Nephron (organoid): ENCODE data around the gene AMN.

Experiments used
- H3K27ac Mint-ChIP-seq, 3 experiments: 2 replicates each; pipeline ENCODE4 v1.8.0; 2020; ENCODE audit warnings: mixed read lengths in 3 of 3, mild to moderate bottlenecking in 2 of 3, moderate library complexity in 1 of 3
- H3K27me3 Mint-ChIP-seq: 2 replicates; pipeline ENCODE4 v1.8.0; 2021; ENCODE audit warnings: low read depth, mild to moderate bottlenecking, moderate library complexity, mixed read lengths
- H3K36me3 Mint-ChIP-seq: 2 replicates; pipeline ENCODE4 v1.8.0; 2020; ENCODE audit warnings: low read depth, mixed read lengths
- H3K4me1 Mint-ChIP-seq: 2 replicates; pipeline ENCODE4 v1.8.0; 2020; ENCODE audit warnings: mixed read lengths
- H3K4me3 Mint-ChIP-seq, 3 experiments: 2 replicates each; pipeline ENCODE4 v1.8.0; 2020; ENCODE audit warnings: mild to moderate bottlenecking in 3 of 3, mixed read lengths in 3 of 3, moderate library complexity in 2 of 3
- H3K9me3 Mint-ChIP-seq: 2 replicates; pipeline ENCODE4 v1.8.0; 2020; ENCODE audit warnings: mixed read lengths
- CTCF ChIP-seq, 3 experiments: fragments of 200-600 bp; sonication (generic); IDR thresholded peaks; one replicate each; pipeline ENCODE4 v1.5.0; 2021; ENCODE audit warnings: antibody characterized with exemption in 3 of 3; ENCODE audit not compliant: unreplicated experiment in 3 of 3

The AMN gene

DNA sequence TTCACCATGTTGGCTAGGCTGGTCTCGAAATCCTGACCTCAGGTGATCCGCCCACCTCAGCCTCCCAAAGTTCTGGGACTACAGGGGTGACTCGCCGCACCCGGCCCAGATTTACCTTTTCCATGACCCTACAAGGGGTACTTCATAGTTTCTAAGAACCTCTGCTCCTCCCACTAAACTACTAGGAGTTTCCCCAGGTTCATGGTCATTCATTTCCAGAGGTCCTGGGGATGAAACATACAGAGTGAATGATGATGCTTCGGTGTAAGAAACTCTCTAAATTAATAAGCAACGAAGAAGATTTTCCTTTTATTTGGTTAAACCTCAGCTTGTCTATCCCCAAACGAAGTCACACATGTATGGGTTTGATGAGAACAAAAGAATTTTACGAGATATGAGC, 56.9 kb downstream of the AMN start:
- Mint-ChIP-seq H3K27ac (no peak overlapping the region), H3K9me3 (no peaks in the 10 kb centered on the region), H3K27me3 (no peaks in the 10 kb centered on the region), H3K4me3 (no peak overlapping the region), H3K36me3 (peaks cover 57% of the 10 kb centered on the region), H3K4me1 (no peaks in the 10 kb centered on the region)
- no peak for TF ChIP-seq CTCF (IDR thresholded peaks at IDR 0.05; ENCODE audit: unreplicated experiment in 3 of 3)

GRCh38 chr14:102980409-102980810, 57.9 kb downstream of the AMN start:
- Mint-ChIP-seq H3K27ac (no peak overlapping the region), H3K9me3 (no peaks in the 10 kb centered on the region), H3K36me3 (peaks cover 61% of the 10 kb centered on the region), H3K27me3 (no peaks in the 10 kb centered on the region), H3K4me1 (no peaks in the 10 kb centered on the region), H3K4me3 (no peak overlapping the region)
- TF ChIP-seq CTCF (IDR thresholded peaks at IDR 0.05; ENCODE audit: unreplicated experiment in 3 of 3) = no peak
